Natural killer cell (primary cell): ENCODE data around the gene BCL11B. TPM values are rescaled to one million over a fixed set of nuclear protein-coding genes. Genes with fewer than 3 reads are reported as not detected.
A peak's percentile ranks its signal among the peaks of the same experiment; 100 is the strongest.

ENCODE experiments used
- ATAC-seq, 3 donors: fragments of 150-1000 bp in 2 of 3; fragments of 200-7000 bp in 1 of 3; cut with Tn5 transposase; 1 replicate in 1 of 3; 2 replicates in 2 of 3; pipeline ENCODE4 v1.10.0; 2021; ENCODE audit warnings: mild to moderate bottlenecking in 2 of 3, moderate library complexity in 2 of 3
- DNase-seq, 2 donors: peaks; one replicate each; pipeline versions ENCODE4 v3.0.0 to v3.0.0-alpha.2; 2013 to 2021; ENCODE audit warnings: mixed read lengths in 1 of 2
- H3K27ac ChIP-seq: one replicate; pipeline ENCODE4 v1.5.1; 2013; ENCODE audit warnings: mild to moderate bottlenecking, low read length
- H3K27me3 ChIP-seq: one replicate; pipeline ENCODE4 v1.6.1; 2013; ENCODE audit warnings: low read length; ENCODE audit not compliant: control insufficient read depth, insufficient read depth
- H3K36me3 ChIP-seq: one replicate; pipeline ENCODE4 v1.6.1; 2013; ENCODE audit warnings: low read length; ENCODE audit not compliant: control insufficient read depth, insufficient read depth
- H3K4me1 ChIP-seq: one replicate; pipeline ENCODE4 v1.6.1; 2013; ENCODE audit warnings: low read length; ENCODE audit not compliant: control insufficient read depth, insufficient read depth
- H3K4me3 ChIP-seq: one replicate; pipeline ENCODE4 v1.5.1; 2013; ENCODE audit warnings: low read length
- H3K9me3 ChIP-seq: one replicate; pipeline ENCODE4 v1.6.1; 2013; ENCODE audit warnings: low read length; ENCODE audit not compliant: control insufficient read depth, insufficient read depth
- H3K27ac Mint-ChIP-seq, 2 donors: one replicate each; pipeline ENCODE4 v1.8.0; 2022; ENCODE audit warnings: mild to moderate bottlenecking in 2 of 2, mixed read lengths in 2 of 2, moderate library complexity in 1 of 2
- H3K27me3 Mint-ChIP-seq, 2 donors: one replicate each; pipeline ENCODE4 v1.8.0; 2022; ENCODE audit warnings: low read depth in 2 of 2, mixed read lengths in 2 of 2
- H3K36me3 Mint-ChIP-seq: one replicate; pipeline ENCODE4 v1.8.0; 2022; ENCODE audit warnings: mixed read lengths
- H3K4me1 Mint-ChIP-seq, 2 donors: one replicate each; pipeline ENCODE4 v1.8.0; 2022; ENCODE audit warnings: mixed read lengths in 2 of 2
- H3K4me3 Mint-ChIP-seq: one replicate; pipeline ENCODE4 v1.8.0; 2022; ENCODE audit warnings: mild to moderate bottlenecking, moderate library complexity, mixed read lengths
- H3K9me3 Mint-ChIP-seq, 2 donors: one replicate each; pipeline ENCODE4 v1.8.0; 2022; ENCODE audit warnings: mixed read lengths in 2 of 2
- WGBS: methylation state at CpG from one replicate; pipeline ENCODE4 v1.1.7; 2013; ENCODE audit warnings: missing lambda C conversion rate; ENCODE audit not compliant: insufficient coverage; 5-methylcytosine and 5-hydroxymethylcytosine counted together
- intact Hi-C: fragments of 100-400 bp; cut with micrococcal nuclease; formaldehyde crosslinking; loops from one replicate; pipeline ENCODE4 v1.14.2; 2022
- total RNA-seq, 4 donors: library from RNA; stranded (reverse); fragments of 120-200 nt in 1 of 4; gene quantifications; one replicate each; pipeline versions ENCODE4 v1.2.3 to v1.2.4, GENCODE V29; 2013 to 2022
- TF ChIP-seq, protein P1 (sequence below): fragments of 200-600 bp; IDR thresholded peaks from one replicate; pipeline ENCODE4 v1.8.0; 2022; ENCODE audit warnings: antibody characterized with exemption

Gene BCL11B
- total RNA-seq, 3 donors from 2014 or later (not counting 1 experiment from before 2014, with no cell fraction given), result 43.5 to 61.5 (median 56.2) TPM

GRCh38 chr14:99177886-99178835 lies 93.8 kb downstream of the BCL11B start:
- H3K27ac ChIP-seq, result no peak overlapping the region
- no peak overlapping the region for H3K4me3 Mint-ChIP-seq
- intact Hi-C loops, result no loop called here
- H3K4me1 ChIP-seq, result peaks cover 21% of the 10 kb centered on the region
- H3K36me3 ChIP-seq, result peaks cover 8% of the 10 kb centered on the region
- no peak overlapping the region for H3K4me3 ChIP-seq
- H3K9me3 Mint-ChIP-seq, result no peaks in the 10 kb centered on the region
- peak overlapping the region; percentile 69 to 79 for H3K27ac Mint-ChIP-seq
- H3K27me3 Mint-ChIP-seq, result no peaks in the 10 kb centered on the region
- ATAC-seq (no peak), DNase-seq (no peak)
- no peaks in the 10 kb centered on the region for H3K27me3 ChIP-seq
- no peaks in the 10 kb centered on the region for H3K9me3 ChIP-seq
- no peaks in the 10 kb centered on the region for H3K36me3 Mint-ChIP-seq
- TF ChIP-seq, protein P1, sequence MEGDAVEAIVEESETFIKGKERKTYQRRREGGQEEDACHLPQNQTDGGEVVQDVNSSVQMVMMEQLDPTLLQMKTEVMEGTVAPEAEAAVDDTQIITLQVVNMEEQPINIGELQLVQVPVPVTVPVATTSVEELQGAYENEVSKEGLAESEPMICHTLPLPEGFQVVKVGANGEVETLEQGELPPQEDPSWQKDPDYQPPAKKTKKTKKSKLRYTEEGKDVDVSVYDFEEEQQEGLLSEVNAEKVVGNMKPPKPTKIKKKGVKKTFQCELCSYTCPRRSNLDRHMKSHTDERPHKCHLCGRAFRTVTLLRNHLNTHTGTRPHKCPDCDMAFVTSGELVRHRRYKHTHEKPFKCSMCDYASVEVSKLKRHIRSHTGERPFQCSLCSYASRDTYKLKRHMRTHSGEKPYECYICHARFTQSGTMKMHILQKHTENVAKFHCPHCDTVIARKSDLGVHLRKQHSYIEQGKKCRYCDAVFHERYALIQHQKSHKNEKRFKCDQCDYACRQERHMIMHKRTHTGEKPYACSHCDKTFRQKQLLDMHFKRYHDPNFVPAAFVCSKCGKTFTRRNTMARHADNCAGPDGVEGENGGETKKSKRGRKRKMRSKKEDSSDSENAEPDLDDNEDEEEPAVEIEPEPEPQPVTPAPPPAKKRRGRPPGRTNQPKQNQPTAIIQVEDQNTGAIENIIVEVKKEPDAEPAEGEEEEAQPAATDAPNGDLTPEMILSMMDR, result no peak
- peaks cover 46 to 49% of the 10 kb centered on the region in 2 donors for H3K4me1 Mint-ChIP-seq
- 83% methylated on average over 16 of the region's 18 CpGs for WGBS

- Histone ChIP-seq H3K4me3 (no peak overlapping the region), H3K9me3 (no peaks in the 10 kb centered on the region), H3K27ac (no peak overlapping the region), H3K4me1 (peaks cover 17% of the 10 kb centered on the region), H3K27me3 (no peaks in the 10 kb centered on the region), H3K36me3 (peaks cover 8% of the 10 kb centered on the region)
- WGBS, result 91% methylated on average over 16 of the region's 16 CpGs
- Mint-ChIP-seq H3K4me1 (peaks cover 36 to 42% of the 10 kb centered on the region in 2 donors), H3K27me3 (no peaks in the 10 kb centered on the region), H3K9me3 (no peaks in the 10 kb centered on the region), H3K4me3 (no peak overlapping the region), H3K27ac (peak overlapping the region in 1 of 2 donors; percentile 79), H3K36me3 (no peaks in the 10 kb centered on the region)
- TF ChIP-seq, protein P1, result no peak
- DNase-seq, result no peak
- no peak for ATAC-seq
- intact Hi-C loops, result no loop called here
Observed at GRCh38 chr14:99177046-99177655, 94.8 kb downstream of the BCL11B start.

DNA sequence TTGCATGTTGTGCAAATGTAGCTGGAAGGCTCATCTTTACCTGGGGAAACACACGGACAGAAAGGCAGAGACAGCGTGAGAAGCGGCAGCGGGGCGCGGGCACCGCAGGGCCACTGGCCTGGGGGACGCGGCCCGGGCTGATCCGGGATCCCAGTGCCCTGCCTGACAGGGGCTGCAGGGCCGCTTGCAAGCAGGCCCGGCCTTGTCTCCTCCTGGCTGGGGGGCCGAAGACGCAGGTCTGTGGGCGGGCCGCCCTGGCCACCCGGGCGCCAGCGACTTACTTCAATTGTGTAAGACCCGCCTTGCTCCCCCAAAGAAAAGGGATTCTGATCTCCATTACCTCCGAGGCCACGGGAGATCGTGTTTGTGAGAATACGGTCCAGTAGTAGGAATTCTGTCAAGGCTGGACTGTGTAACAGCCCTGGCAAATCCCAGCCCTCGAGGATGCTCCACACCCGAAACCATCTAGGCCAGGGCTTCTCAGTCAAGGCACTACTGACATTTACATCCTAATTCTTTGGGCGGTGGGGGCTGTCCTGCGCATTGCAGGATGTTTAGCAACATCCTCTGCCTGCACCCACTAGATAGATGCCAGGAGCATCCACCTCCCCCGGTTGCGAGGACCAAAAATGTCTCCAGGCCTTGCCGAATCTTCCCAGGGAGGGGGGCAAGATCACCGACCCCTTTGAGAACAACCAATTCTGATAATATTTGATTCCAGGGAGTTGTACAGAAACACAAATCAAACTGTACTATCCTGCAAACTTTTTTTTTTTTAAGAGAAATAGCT lies 95.6 kb downstream of the BCL11B start:
- Mint-ChIP-seq H3K9me3 (no peaks in the 10 kb centered on the region), H3K4me3 (no peak overlapping the region), H3K27ac (no peak overlapping the region), H3K4me1 (peaks cover 28 to 35% of the 10 kb centered on the region in 2 donors), H3K36me3 (no peaks in the 10 kb centered on the region), H3K27me3 (no peaks in the 10 kb centered on the region)
- H3K27ac ChIP-seq, result no peak overlapping the region
- ATAC-seq (no peak), DNase-seq (no peak)
- intact Hi-C loops, result no loop called here
- no peak overlapping the region for H3K4me3 ChIP-seq
- TF ChIP-seq, protein P1, result no peak
- peaks cover 12% of the 10 kb centered on the region for H3K4me1 ChIP-seq
- H3K36me3 ChIP-seq, result peaks cover 11% of the 10 kb centered on the region
- 96% methylated on average over 33 of the region's 33 CpGs for WGBS
- no peaks in the 10 kb centered on the region for H3K27me3 ChIP-seq
- H3K9me3 ChIP-seq, result no peaks in the 10 kb centered on the region
